ENCODE data around the gene UBE2F. TPM values are rescaled to one million over a fixed set of nuclear protein-coding genes. Genes with fewer than 3 reads are reported as not detected.

The UBE2F gene
- total and polyA plus RNA-seq, 2 of the 13 experiments (the other 11 are each of a cell fraction or from before 2014, with no cell fraction given): 35.4 to 73.1 TPM

- TF ChIP-seq DNMT1 (CRISPR knock-in tag; IDR thresholded peaks at IDR 0.05): no peak; the same call in 1 of the 2 replicates
- TF ChIP-seq NBN (conservative IDR thresholded peaks at IDR 0.05): no peak
- TF ChIP-seq BHLHE40 (IDR thresholded peaks at IDR 0.05; ENCODE audit: low read length): peak; percentile 50; the same call in 1 of the 2 replicates
- TF ChIP-seq ZNF776 (CRISPR knock-in tag; IDR thresholded peaks at IDR 0.05): peak; percentile 78; the same call in 1 of the 2 replicates
Observed at GRCh38 chr2:238060542-238061314, 93.9 kb downstream of the UBE2F start, which contains the start of gene SCLY (continued).

- 2% methylated on average over 28 of the region's 29 CpGs for WGBS (ENCODE audit: low lambda C conversion rate)
- H2AFZ ChIP-seq (ENCODE audit: low read length): peak overlapping the region; percentile 56
- peaks cover 59% of the 10 kb centered on the region for H3K4me1 ChIP-seq (ENCODE audit: insufficient read depth, low read length)
- peaks cover 4 to 14% of the 10 kb centered on the region in 2 experiments; a peak in 3 of 5 replicates for H3K36me3 ChIP-seq (replicated peaks in 1 of 2; ENCODE audit: control insufficient read depth in 1 of 2, insufficient read depth in 2 of 2, low read length in 2 of 2)
- FAIRE-seq: no peak
- intact Hi-C loops (cut with micrococcal nuclease; ENCODE audit: unreplicated experiment): loop anchor here (2.0 to 10.0 kb wide), 5 partner anchors 17 to 383 kb away; partner anchors contain the start of genes PER2 and UBE2F
- peak overlapping the region; percentile 95 for H3K4me2 ChIP-seq (ENCODE audit: low read depth, low read length)
- H4K20me1 ChIP-seq (ENCODE audit: insufficient read depth, low read length): no peaks in the 10 kb centered on the region
- no peaks in the 10 kb centered on the region for H3K9me3 ChIP-seq (ENCODE audit: low read length)
- peak; percentile 35 for DNase-seq (ENCODE audit: low spot score)
- BruUV-seq (replicated peaks): TSS peak; percentile 63
- in situ Hi-C loops (cut with HindIII; ENCODE audit: extremely low pct_ligation_motif_present, low pct_unique_long_range_greater_than_20kb): loop anchor here (5.0 kb wide), 1 partner anchor 94 kb away; the partner anchor contains the start of gene UBE2F
- POLR2A ChIA-PET: interaction anchor here (0.6 to 3.8 kb wide), 33 partner anchors 9 to 201 kb away, joined by 3 to 27 read pairs (median 5); no protein-coding TSS in a partner anchor
- peak overlapping the region; percentile 55 for H3K27ac ChIP-seq (ENCODE audit: extremely low read length, insufficient read depth, low read length)
- peak overlapping the region; percentile 94 to 98 (median 97) for H3K4me3 ChIP-seq (replicated peaks in 1 of 3; ENCODE audit: insufficient read depth in 1 of 3, low read depth in 2 of 3, low read length in 3 of 3)
- peaks cover 34% of the 10 kb centered on the region for H3K79me2 ChIP-seq (ENCODE audit: insufficient read depth, low read length)
- peak; percentile 24 for ATAC-seq
- peak overlapping the region; percentile 84 for H3K9ac ChIP-seq (ENCODE audit: insufficient read depth, low read depth, low read length)
- H3K27me3 ChIP-seq (ENCODE audit: control insufficient read depth in 1 of 2, insufficient read depth in 2 of 2, low read length in 2 of 2): no peaks in the 10 kb centered on the region; a peak in 1 of 5 replicates
- CTCF ChIA-PET (ENCODE audit: low intra/inter-chr PET ratio, low total read pairs): no interaction called here
- TF ChIP-seq PRMT3 (CRISPR knock-in tag; IDR thresholded peaks at IDR 0.05; ENCODE audit: borderline replicate concordance, low read depth): no peak
- TF ChIP-seq MED13 (CRISPR knock-in tag; IDR thresholded peaks at IDR 0.05): peak; percentile 28; the same call in 1 of the 2 replicates
- TF ChIP-seq CREM (IDR thresholded peaks at IDR 0.05): no peak
- TF ChIP-seq CREM (CRISPR knock-in tag; IDR thresholded peaks at IDR 0.05): no peak
- no peak for TF ChIP-seq ZNF550 (CRISPR knock-in tag; IDR thresholded peaks at IDR 0.05; ENCODE audit: borderline replicate concordance)
- TF ChIP-seq FOSL2 (CRISPR knock-in tag; IDR thresholded peaks at IDR 0.05): 0 out of 2 replicates have a peak, but pooled peaks have one; percentile 26
- TF ChIP-seq USF2 (IDR thresholded peaks at IDR 0.05; ENCODE audit: low read depth, low read length): peak; percentile 39
- no peak for TF ChIP-seq USF2 (CRISPR knock-in tag; IDR thresholded peaks at IDR 0.05; ENCODE audit: borderline replicate concordance)
- TF ChIP-seq SSRP1 (CRISPR knock-in tag; IDR thresholded peaks at IDR 0.05): no peak
- TF ChIP-seq TCF7 (IDR thresholded peaks at IDR 0.05; ENCODE audit: low read depth): no peak
- peak; percentile 66 for TF ChIP-seq ZNF687 (CRISPR knock-in tag; IDR thresholded peaks at IDR 0.05)
Observed at GRCh38 chr2:238061315-238062202, 94.7 kb downstream of the UBE2F start.
